Raji (cell line): ENCODE results near the gene SCRN1.

Source experiments
- POLR2A ChIP-seq: IDR thresholded peaks from 2 replicates; pipeline ENCODE4 v1.6.1; 2011; ENCODE audit warnings: low read depth, low read length, control low read depth; ENCODE audit not compliant: insufficient read depth

Gene SCRN1

DNA sequence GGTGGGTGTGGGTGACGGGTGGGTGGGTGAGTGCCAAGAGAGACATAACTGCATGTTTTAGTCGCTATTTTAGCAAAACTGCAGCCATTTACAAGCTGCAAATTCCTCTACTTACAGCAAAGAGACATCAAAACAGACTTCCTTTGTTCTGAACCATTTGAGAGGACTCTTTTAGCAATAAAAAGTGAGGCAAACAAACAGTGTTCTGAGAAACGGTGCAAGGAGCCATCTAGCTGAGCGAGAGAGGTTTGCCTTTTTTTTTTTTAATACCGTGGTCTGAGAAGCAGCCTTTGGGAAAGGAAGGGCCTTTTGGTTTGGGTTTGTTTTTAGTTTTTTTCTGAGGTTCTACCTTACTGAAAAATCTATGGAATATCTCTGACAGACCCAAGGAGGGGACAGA, 62.9 kb downstream of the SCRN1 start:
- TF ChIP-seq POLR2A = no peak

DNA sequence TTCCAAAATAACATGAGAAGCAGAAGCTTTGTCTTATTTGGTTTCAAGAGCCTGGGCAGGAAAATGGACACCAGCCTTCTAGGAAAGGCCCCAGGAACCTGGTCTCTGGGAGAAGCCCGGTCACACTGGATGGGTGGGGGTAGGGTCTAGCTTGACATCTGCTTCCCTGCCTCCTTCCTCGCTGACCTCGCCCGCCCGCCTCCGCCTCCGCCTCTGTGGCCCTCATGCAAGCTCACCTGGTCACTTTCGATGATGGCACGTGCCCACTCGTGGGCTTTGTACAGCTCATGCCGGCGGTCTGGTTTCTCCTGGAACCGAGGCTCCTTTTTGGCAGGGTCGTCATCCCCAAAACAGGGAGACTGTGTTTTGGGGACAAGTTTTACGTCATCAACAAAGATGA, 63.4 kb downstream of the SCRN1 start:
- TF ChIP-seq POLR2A = no peak

DNA sequence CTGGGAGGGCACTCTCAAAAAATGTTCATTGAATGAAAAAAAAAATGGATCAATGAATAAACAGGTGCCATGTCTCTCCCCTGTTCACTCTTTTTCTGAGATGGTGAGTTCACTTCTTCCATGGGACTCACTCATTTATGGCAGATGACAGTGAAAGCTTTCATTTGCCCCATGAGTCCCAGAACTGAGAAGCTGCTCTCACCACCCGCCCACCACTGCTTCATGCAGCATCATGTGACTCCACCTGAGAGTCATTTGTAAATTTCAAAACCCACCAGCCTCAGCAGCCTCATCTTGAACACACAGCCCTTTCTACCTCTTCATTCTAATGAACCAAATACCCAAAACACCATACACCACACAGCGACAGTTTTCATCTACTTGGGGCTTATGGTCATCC, 64.9 kb downstream of the SCRN1 start:
- TF ChIP-seq POLR2A = no peak

DNA sequence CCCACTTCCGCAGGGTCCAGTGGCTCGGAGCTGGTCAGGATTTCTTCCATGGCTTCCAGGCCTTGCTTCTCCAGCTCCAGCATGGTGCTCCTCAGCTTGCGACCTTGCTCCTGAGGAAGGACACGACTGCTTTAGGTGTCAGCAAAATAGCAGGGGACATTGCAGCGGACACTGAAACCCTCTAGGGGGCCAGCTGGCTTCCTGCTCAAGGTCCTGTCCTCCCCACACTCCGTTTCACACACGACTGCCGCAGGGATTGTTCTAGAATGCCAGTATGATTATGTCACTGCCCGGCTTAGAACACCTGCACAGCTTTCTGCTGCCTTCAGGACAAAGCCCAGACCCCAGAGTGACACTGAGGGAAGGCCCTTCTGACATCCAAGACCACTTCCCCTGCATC, 65.6 kb downstream of the SCRN1 start:
- no peak for TF ChIP-seq POLR2A

DNA sequence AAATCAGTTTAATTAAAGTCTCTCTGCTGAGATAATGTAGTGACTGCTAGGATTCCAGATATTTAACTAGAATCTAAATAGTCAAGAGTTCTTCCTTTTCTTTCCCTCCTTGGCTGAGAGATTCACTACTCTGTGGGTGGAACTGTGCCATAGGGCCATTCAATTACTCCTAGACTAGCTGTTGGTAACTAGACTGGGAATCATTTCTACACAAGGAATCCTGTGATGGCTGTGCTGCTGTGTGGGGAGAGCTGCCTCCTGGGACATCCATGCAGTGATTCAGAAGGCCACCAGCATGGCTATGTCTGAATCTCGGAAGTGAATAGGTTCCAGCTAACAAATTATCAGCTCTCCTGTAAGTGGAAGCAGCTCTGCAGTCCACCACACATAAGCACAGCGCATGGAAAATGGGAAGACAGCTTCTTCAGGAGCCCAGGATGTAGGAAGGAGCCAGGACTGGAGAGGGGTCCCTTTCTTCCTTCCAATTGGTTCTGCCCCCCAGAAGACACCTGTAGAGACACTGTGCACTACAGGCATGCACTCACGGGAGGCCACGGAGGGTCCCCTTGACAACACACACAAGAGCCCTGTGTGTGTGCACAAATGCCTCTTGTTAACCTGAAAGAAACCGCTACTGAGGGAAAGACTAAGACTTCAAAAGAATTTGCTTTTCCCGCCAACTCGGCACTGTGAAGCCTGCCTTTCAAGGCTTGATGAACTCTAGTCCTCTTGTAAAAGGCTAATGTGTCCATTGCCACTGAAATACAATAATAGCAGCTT, 66.5 kb downstream of the SCRN1 start:
- TF ChIP-seq POLR2A = no peak

DNA sequence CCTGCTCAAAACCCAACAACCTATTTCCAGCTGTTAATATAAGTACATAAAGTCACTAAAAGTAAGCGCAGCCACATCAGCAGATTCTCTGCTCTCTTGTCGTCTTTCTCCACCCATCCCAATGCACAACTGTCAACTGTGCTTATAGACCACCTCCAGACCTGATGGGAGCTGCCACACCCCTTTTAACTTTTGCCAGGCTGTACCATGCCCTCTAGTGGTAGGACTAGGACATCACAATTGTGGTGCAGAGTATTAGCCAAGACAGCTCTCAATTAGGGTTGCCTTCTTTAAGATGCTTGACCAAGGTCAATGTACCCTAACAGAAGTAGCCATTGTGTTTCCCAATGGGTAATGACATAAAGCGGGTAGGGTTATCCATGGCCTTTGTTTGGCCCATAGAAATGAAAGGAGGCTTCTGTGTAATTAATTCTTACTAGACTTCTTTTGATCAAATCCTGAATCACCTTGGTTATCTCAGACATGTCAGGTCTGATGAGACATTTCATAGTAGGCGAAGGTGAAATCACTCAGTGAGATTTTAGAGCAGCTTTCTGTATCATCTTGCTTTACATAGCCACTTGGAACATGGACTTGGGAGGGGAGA, 68.1 kb downstream of the SCRN1 start:
- no peak for TF ChIP-seq POLR2A

DNA sequence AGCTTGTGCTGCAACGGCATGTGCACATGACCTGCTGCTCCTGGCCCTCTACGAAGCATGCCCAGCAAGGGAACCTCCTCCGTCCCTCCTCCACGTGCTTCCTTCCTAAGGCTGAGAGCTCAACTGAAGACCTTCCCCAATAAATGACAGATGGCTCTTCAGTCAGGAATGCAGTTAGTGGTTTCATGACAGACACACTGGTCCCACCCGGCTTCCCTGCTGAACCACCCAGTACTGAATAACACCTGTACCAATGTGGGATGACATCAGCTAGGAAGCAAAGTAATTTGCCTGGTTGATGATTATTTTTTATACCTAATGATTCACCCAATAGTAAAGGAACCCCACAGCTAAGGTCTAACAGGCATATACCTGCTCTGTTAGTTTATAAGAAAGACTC, 69.1 kb downstream of the SCRN1 start:
- no peak for TF ChIP-seq POLR2A

DNA sequence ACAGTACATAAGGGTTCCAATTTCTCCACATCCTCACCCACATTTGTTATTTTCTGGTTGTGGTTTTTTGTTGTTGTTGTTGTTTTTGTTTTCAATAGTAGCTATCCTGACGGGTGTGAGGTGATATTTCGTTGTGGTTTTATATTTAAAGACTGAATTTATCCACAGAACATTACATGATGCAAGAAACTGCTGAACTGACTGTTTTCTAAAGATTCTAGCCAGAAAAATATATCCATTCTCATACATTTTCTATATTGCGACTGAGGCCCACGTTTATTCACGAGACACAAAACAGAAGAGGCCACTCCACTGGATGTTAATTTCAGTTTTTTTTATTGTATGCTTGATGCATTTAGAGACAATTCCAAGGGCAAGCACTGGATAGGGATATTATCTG, 69.8 kb downstream of the SCRN1 start:
- no peak for TF ChIP-seq POLR2A

DNA sequence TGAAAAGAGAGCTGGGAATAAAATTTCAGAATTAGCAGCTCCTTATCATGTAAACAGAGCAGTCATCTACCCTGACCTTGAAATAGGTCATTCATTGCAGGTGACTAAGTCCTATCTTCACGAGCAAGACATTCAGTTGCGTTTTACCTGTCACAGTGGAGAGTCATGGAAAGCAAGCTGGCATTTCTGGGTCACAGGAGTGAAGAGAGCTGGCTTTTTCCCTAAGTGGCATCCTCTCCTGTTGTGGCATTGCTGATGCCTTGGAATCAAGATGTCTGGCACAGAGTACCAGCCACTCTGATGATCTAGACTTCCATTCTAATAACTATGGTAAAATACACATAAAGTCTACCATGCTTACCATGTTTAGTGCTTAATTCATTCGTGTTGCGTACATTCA, 70.8 kb downstream of the SCRN1 start:
- no peak for TF ChIP-seq POLR2A

DNA sequence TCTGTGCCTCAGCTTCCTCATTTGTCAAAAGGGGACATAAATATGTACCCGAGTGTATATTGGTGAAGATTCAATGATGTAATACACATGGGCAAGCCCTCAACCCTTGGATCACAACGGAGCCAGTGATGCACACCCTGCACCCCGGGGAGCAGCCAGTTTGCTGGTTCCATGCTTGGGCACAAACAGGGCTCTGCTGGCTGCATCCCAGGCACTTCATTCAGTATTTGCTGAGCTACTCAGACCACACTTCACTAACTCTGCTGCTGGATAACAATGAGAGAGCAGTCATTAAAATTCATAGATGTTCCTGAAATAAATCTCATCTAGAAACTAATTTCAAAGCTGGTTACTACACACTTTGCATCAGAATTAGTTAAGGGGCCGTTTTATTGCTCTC, 72.0 kb downstream of the SCRN1 start:
- no peak for TF ChIP-seq POLR2A

DNA sequence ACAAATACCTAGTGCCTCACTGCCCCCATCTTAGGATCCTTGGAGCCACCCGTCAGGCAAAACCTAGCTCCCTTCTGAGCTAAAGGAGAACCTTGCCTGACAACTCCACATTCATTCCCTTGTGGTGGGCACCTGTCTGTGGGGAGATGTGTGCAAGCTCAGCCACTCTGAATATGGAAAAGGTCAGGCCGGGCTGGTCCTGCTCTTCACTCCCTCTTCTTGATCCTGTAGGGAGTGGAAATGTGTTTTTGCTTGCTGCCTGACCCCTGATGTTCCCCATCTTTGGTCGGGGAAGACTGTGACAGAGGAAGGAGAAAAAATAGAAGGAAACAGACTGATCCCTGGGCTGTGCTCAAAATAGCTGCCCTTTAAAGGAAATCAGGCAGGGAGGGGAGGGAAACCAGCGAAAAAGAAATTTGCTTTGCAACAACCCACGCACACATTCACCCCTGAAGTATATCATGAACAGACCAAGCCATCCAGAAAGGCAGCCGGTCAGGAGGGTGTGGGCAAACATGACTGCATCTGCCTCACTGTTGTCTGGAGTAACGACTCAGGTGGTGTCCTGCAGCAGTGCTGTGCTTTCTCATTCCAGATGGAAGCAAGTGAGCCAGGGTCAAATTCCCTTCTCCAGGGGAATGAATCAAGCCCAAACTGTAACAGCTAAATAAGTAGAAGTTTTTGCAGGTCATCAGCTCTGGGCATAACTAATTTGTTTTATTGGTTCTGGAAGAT, 74.0 kb downstream of the SCRN1 start:
- TF ChIP-seq POLR2A = no peak

DNA sequence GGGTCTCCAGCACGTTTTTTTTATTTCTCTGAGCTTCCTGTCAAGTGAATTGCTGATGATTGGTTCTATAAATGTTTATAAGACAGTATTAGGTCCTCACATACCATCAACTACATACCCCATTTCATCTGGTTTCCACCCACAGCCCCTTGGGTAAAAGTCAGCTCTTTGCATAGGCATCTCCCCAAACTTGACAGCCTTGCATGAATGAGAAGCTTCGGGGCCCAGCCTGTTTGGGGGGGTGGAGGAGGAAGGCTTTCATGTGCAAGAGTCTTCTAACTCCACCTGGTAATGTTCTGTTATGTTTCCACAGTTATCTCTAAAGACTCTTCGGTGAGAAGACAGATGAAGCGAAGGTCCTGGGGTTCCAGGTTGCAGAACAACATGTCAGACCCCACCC, 75.4 kb downstream of the SCRN1 start:
- no peak for TF ChIP-seq POLR2A

DNA sequence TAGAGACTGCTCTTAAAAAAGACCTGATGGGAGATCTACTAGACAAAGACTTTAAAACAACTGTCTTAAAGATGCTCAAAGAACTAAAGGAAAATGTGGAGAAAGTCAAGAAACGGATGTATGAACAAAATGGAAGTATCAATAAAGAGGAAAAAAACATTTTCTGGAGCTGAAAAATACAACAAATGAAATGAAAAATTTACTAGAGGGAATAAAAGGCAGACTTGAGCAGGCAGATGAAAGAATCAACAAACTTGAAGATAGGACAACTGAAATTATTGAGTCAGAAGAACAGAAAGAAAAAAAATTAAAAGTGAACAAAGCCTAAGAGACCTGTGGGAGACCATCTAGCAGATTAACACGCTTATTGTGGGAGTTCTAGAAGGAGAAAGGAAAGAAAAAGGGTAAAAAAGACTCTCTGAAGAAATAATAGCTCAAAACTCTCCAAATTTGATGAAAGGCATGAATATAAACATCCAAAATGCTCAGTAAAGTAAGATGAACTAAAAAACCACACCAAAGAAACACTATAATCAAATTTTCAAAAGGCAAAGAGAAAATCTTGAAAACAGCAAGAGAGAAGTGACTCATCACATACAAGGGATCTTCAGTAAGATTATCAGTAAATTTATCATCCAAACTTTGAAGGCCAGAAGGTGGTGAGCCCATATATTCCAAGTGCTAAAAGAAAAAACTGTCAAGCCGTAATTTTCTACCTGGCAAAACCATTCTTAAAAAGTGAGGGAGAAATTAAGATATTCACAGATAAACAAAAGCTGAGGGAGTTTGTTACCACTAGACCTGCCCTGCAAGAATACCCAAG, 83.2 kb downstream of the SCRN1 start:
- no peak for TF ChIP-seq POLR2A

DNA sequence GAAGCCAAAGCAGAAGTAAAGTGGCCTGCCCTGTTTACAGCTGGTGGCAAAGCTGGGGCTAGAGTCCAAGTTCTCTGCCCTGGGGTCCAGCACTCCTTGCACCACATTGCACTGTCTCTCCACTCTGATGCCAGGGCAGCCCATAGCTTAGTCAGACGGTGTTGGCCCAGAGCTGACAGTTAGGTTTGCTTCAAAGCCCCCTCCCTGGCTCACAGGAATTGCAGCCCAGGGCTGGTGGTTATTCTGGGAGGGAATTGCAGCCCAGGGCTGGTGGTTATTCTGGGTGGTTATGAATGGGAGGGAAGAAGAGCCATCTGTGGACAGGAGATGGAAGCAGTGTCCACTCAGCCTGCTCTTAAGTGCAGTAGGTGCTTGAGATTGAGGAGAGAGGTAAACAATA, 88.9 kb downstream of the SCRN1 start:
- no peak for TF ChIP-seq POLR2A

DNA sequence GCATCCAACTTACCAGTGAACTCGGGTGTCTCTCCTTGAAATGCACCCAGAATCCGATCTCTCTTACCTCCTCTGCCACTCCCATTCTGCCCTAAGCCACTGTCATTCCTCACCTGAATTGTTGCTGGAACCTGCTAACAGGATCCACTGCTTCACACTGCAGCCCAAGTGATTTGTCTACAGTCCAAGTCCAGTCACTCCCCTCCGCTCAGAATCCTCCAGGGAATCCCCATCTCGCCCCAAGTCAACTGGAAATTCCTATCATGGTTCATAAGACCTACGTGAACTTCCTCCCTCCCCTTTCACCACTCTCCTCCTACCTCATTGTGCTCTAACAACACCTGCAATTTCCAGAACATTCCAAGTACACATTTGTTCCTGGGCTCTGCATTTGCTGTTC, 91.3 kb downstream of the SCRN1 start:
- no peak for TF ChIP-seq POLR2A
